ENCODE results near the gene POLL.
"Not testable (repeated sequence)": the region's sequence is repeated elsewhere in the genome, so short reads cannot be mapped to it uniquely, and the experiment has no call there.

Gene POLL

GRCh38 chr10:101595591-101596433 is 7.8 kb upstream of the POLL start:
- in situ Hi-C loops (cut with MboI; ENCODE audit: low pct_unique_long_range_greater_than_20kb, low sequenced_read_pairs, unreplicated experiment), result no loop called here
- TF ChIP-seq CTCF (IDR thresholded peaks at IDR 0.05; ENCODE audit: extremely low read depth, insufficient read depth, missing control alignments), result no peak
- no peak for DNase-seq (ENCODE audit: low spot score)

- DNase-seq (ENCODE audit: low spot score); in situ Hi-C loops (cut with MboI; ENCODE audit: low pct_unique_long_range_greater_than_20kb, low sequenced_read_pairs, unreplicated experiment): not testable (repeated sequence)
Measured at GRCh38 chr10:101593331-101593730, 5.3 kb upstream of the POLL start.

- TF ChIP-seq CTCF (IDR thresholded peaks at IDR 0.05; ENCODE audit: extremely low read depth, insufficient read depth, missing control alignments), result no peak
- in situ Hi-C loops (cut with MboI; ENCODE audit: low pct_unique_long_range_greater_than_20kb, low sequenced_read_pairs, unreplicated experiment), result no loop called here
- no peak for DNase-seq (ENCODE audit: low spot score)
Measured at GRCh38 chr10:101588879-101589278, 822 bp upstream of the POLL start.

GRCh38 chr10:101585841-101586240 is 2.2 kb downstream of the POLL start:
- DNase-seq (ENCODE audit: low spot score), result no peak
- in situ Hi-C loops (cut with MboI; ENCODE audit: low pct_unique_long_range_greater_than_20kb, low sequenced_read_pairs, unreplicated experiment), result no loop called here
- no peak for TF ChIP-seq CTCF (IDR thresholded peaks at IDR 0.05; ENCODE audit: extremely low read depth, insufficient read depth, missing control alignments)

GRCh38 chr10:101580486-101581399 is 7.3 kb downstream of the POLL start:
- no peak for TF ChIP-seq CTCF (IDR thresholded peaks at IDR 0.05; ENCODE audit: extremely low read depth, insufficient read depth, missing control alignments)
- no peak for DNase-seq (ENCODE audit: low spot score)
- in situ Hi-C loops (cut with MboI; ENCODE audit: low pct_unique_long_range_greater_than_20kb, low sequenced_read_pairs, unreplicated experiment), result no loop called here

- in situ Hi-C loops (cut with MboI; ENCODE audit: low pct_unique_long_range_greater_than_20kb, low sequenced_read_pairs, unreplicated experiment), result no loop called here
- no peak for TF ChIP-seq CTCF (IDR thresholded peaks at IDR 0.05; ENCODE audit: extremely low read depth, insufficient read depth, missing control alignments)
- DNase-seq (ENCODE audit: low spot score), result no peak
Measured at GRCh38 chr10:101579516-101579870, 8.6 kb downstream of the POLL start.

Data from GM13977 (cell line).